Measurements from ENCODE around the gene SCD.

Gene SCD

GRCh38 chr10:100338434-100339036, 8.5 kb upstream of the SCD start:
- H3K27me3 ChIP-seq (ENCODE audit: control insufficient read depth in 1 of 2, insufficient read depth in 2 of 2, low read length in 2 of 2): no peaks in the 10 kb centered on the region
- H3K9me3 ChIP-seq (ENCODE audit: control insufficient read depth in 1 of 2, low read length in 2 of 2): no peaks in the 10 kb centered on the region
- H3K27ac ChIP-seq (ENCODE audit: low read depth, low read length): no peak overlapping the region
- H3K36me3 ChIP-seq (ENCODE audit: control insufficient read depth in 1 of 2, insufficient read depth in 2 of 2, low read length in 2 of 2): no peaks in the 10 kb centered on the region
- no peak overlapping the region for H3K9ac ChIP-seq (ENCODE audit: low read depth in 1 of 2, low read length in 2 of 2)
- H3K4me1 ChIP-seq (ENCODE audit: control insufficient read depth in 1 of 2, insufficient read depth in 2 of 2, low read length in 2 of 2): peaks cover 7 to 11% of the 10 kb centered on the region in 2 donors
- no peak overlapping the region for H3K4me3 ChIP-seq (ENCODE audit: low read depth in 1 of 2, low read length in 2 of 2)

- no peak overlapping the region for H3K27ac ChIP-seq (ENCODE audit: low read depth, low read length)
- H3K9ac ChIP-seq (ENCODE audit: low read depth in 1 of 2, low read length in 2 of 2): no peak overlapping the region
- no peak overlapping the region for H3K4me3 ChIP-seq (ENCODE audit: low read depth in 1 of 2, low read length in 2 of 2)
- H3K36me3 ChIP-seq (ENCODE audit: control insufficient read depth in 1 of 2, insufficient read depth in 2 of 2, low read length in 2 of 2): no peaks in the 10 kb centered on the region
- H3K27me3 ChIP-seq (ENCODE audit: control insufficient read depth in 1 of 2, insufficient read depth in 2 of 2, low read length in 2 of 2): no peaks in the 10 kb centered on the region
- H3K9me3 ChIP-seq (ENCODE audit: control insufficient read depth in 1 of 2, low read length in 2 of 2): no peaks in the 10 kb centered on the region
- peaks cover 7 to 11% of the 10 kb centered on the region in 2 donors for H3K4me1 ChIP-seq (ENCODE audit: control insufficient read depth in 1 of 2, insufficient read depth in 2 of 2, low read length in 2 of 2)
Observed at GRCh38 chr10:100339236-100339635, 7.8 kb upstream of the SCD start.

GRCh38 chr10:100340948-100341847, 5.8 kb upstream of the SCD start:
- Histone ChIP-seq H3K4me3 (ENCODE audit: low read depth in 1 of 2, low read length in 2 of 2) (no peak overlapping the region), H3K4me1 (ENCODE audit: control insufficient read depth in 1 of 2, insufficient read depth in 2 of 2, low read length in 2 of 2) (peaks cover 7 to 17% of the 10 kb centered on the region in 2 donors), H3K27ac (ENCODE audit: low read depth, low read length) (no peak overlapping the region), H3K36me3 (ENCODE audit: control insufficient read depth in 1 of 2, insufficient read depth in 2 of 2, low read length in 2 of 2) (no peaks in the 10 kb centered on the region), H3K9me3 (ENCODE audit: control insufficient read depth in 1 of 2, low read length in 2 of 2) (no peaks in the 10 kb centered on the region), H3K9ac (ENCODE audit: low read depth in 1 of 2, low read length in 2 of 2) (no peak overlapping the region), H3K27me3 (ENCODE audit: control insufficient read depth in 1 of 2, insufficient read depth in 2 of 2, low read length in 2 of 2) (no peaks in the 10 kb centered on the region)

GRCh38 chr10:100341953-100342626, 4.9 kb upstream of the SCD start:
- Histone ChIP-seq H3K9ac (ENCODE audit: low read depth in 1 of 2, low read length in 2 of 2) (no peak overlapping the region), H3K27me3 (ENCODE audit: control insufficient read depth in 1 of 2, insufficient read depth in 2 of 2, low read length in 2 of 2) (no peaks in the 10 kb centered on the region), H3K27ac (ENCODE audit: low read depth, low read length) (no peak overlapping the region), H3K4me1 (ENCODE audit: control insufficient read depth in 1 of 2, insufficient read depth in 2 of 2, low read length in 2 of 2) (peaks cover 7 to 20% of the 10 kb centered on the region in 2 donors), H3K9me3 (ENCODE audit: control insufficient read depth in 1 of 2, low read length in 2 of 2) (no peaks in the 10 kb centered on the region), H3K36me3 (ENCODE audit: control insufficient read depth in 1 of 2, insufficient read depth in 2 of 2, low read length in 2 of 2) (no peaks in the 10 kb centered on the region), H3K4me3 (ENCODE audit: low read depth in 1 of 2, low read length in 2 of 2) (no peak overlapping the region)

- Histone ChIP-seq H3K9ac (ENCODE audit: low read depth in 1 of 2, low read length in 2 of 2) (no peak overlapping the region), H3K27me3 (ENCODE audit: control insufficient read depth in 1 of 2, insufficient read depth in 2 of 2, low read length in 2 of 2) (no peaks in the 10 kb centered on the region), H3K4me1 (ENCODE audit: control insufficient read depth in 1 of 2, insufficient read depth in 2 of 2, low read length in 2 of 2) (peaks cover 7 to 20% of the 10 kb centered on the region in 2 donors), H3K9me3 (ENCODE audit: control insufficient read depth in 1 of 2, low read length in 2 of 2) (no peaks in the 10 kb centered on the region), H3K4me3 (ENCODE audit: low read depth in 1 of 2, low read length in 2 of 2) (no peak overlapping the region), H3K27ac (ENCODE audit: low read depth, low read length) (no peak overlapping the region), H3K36me3 (ENCODE audit: control insufficient read depth in 1 of 2, insufficient read depth in 2 of 2, low read length in 2 of 2) (no peaks in the 10 kb centered on the region)
Observed at GRCh38 chr10:100342627-100342972, 4.4 kb upstream of the SCD start.

- Histone ChIP-seq H3K27me3 (ENCODE audit: control insufficient read depth in 1 of 2, insufficient read depth in 2 of 2, low read length in 2 of 2) (no peaks in the 10 kb centered on the region), H3K4me1 (ENCODE audit: control insufficient read depth in 1 of 2, insufficient read depth in 2 of 2, low read length in 2 of 2) (peaks cover 22% of the 10 kb centered on the region in 2 donors), H3K9me3 (ENCODE audit: control insufficient read depth in 1 of 2, low read length in 2 of 2) (no peaks in the 10 kb centered on the region), H3K9ac (ENCODE audit: low read depth in 1 of 2, low read length in 2 of 2) (no peak overlapping the region), H3K4me3 (ENCODE audit: low read depth in 1 of 2, low read length in 2 of 2) (no peak overlapping the region), H3K36me3 (ENCODE audit: control insufficient read depth in 1 of 2, insufficient read depth in 2 of 2, low read length in 2 of 2) (no peaks in the 10 kb centered on the region), H3K27ac (ENCODE audit: low read depth, low read length) (no peak overlapping the region)
Observed at GRCh38 chr10:100344241-100344788, 2.7 kb upstream of the SCD start.

GRCh38 chr10:100345570-100346330, 1.3 kb upstream of the SCD start:
- H3K27me3 ChIP-seq (ENCODE audit: control insufficient read depth in 1 of 2, insufficient read depth in 2 of 2, low read length in 2 of 2): no peaks in the 10 kb centered on the region
- H3K4me1 ChIP-seq (ENCODE audit: control insufficient read depth in 1 of 2, insufficient read depth in 2 of 2, low read length in 2 of 2): peaks cover 29 to 32% of the 10 kb centered on the region in 2 donors
- H3K9me3 ChIP-seq (ENCODE audit: control insufficient read depth in 1 of 2, low read length in 2 of 2): no peaks in the 10 kb centered on the region
- H3K27ac ChIP-seq (ENCODE audit: low read depth, low read length): no peak overlapping the region
- H3K9ac ChIP-seq (ENCODE audit: low read depth in 1 of 2, low read length in 2 of 2): peak overlapping the region in 1 of 2 donors; percentile 51
- H3K36me3 ChIP-seq (ENCODE audit: control insufficient read depth in 1 of 2, insufficient read depth in 2 of 2, low read length in 2 of 2): peaks cover 4 to 10% of the 10 kb centered on the region in 2 donors
- peak overlapping the region; percentile 72 to 78 for H3K4me3 ChIP-seq (ENCODE audit: low read depth in 1 of 2, low read length in 2 of 2)

- H3K4me1 ChIP-seq (ENCODE audit: control insufficient read depth in 1 of 2, insufficient read depth in 2 of 2, low read length in 2 of 2): peaks cover 26 to 30% of the 10 kb centered on the region in 2 donors
- no peaks in the 10 kb centered on the region for H3K9me3 ChIP-seq (ENCODE audit: control insufficient read depth in 1 of 2, low read length in 2 of 2)
- H3K9ac ChIP-seq (ENCODE audit: low read depth in 1 of 2, low read length in 2 of 2): peak overlapping the region; percentile 49 to 51
- H3K36me3 ChIP-seq (ENCODE audit: control insufficient read depth in 1 of 2, insufficient read depth in 2 of 2, low read length in 2 of 2): peaks cover 4 to 16% of the 10 kb centered on the region in 2 donors
- no peaks in the 10 kb centered on the region for H3K27me3 ChIP-seq (ENCODE audit: control insufficient read depth in 1 of 2, insufficient read depth in 2 of 2, low read length in 2 of 2)
- peak overlapping the region; percentile 72 to 78 for H3K4me3 ChIP-seq (ENCODE audit: low read depth in 1 of 2, low read length in 2 of 2)
- H3K27ac ChIP-seq (ENCODE audit: low read depth, low read length): no peak overlapping the region
Observed at GRCh38 chr10:100346351-100346764, 675 bp upstream of the SCD start.

GRCh38 chr10:100347568-100348195, 649 bp downstream of the SCD start:
- Histone ChIP-seq H3K9me3 (ENCODE audit: control insufficient read depth in 1 of 2, low read length in 2 of 2) (no peaks in the 10 kb centered on the region), H3K4me3 (ENCODE audit: low read depth in 1 of 2, low read length in 2 of 2) (peak overlapping the region; percentile 72 to 78), H3K27ac (ENCODE audit: low read depth, low read length) (no peak overlapping the region), H3K27me3 (ENCODE audit: control insufficient read depth in 1 of 2, insufficient read depth in 2 of 2, low read length in 2 of 2) (no peaks in the 10 kb centered on the region), H3K4me1 (ENCODE audit: control insufficient read depth in 1 of 2, insufficient read depth in 2 of 2, low read length in 2 of 2) (peaks cover 25 to 30% of the 10 kb centered on the region in 2 donors), H3K36me3 (ENCODE audit: control insufficient read depth in 1 of 2, insufficient read depth in 2 of 2, low read length in 2 of 2) (peaks cover 7 to 29% of the 10 kb centered on the region in 2 donors), H3K9ac (ENCODE audit: low read depth in 1 of 2, low read length in 2 of 2) (peak overlapping the region; percentile 49 to 80)
